HCT116 (cell line): ENCODE data around the gene GOLGA8G.
"Not testable (repeated sequence)": the region's sequence is repeated elsewhere in the genome, so short reads cannot be mapped to it uniquely, and the experiment has no call there.

ENCODE experiments used
- EGR1 ChIP-seq: IDR thresholded peaks from 2 replicates; pipeline ENCODE4 v1.6.1; 2012; ENCODE audit warnings: low read depth
- EZH2 ChIP-seq: fragments of 200-600 bp; sonication (generic); IDR thresholded peaks from 2 replicates; pipeline ENCODE4 v1.6.1; 2017; ENCODE audit warnings: antibody characterized with exemption, mixed run types
- EZH2phosphoT487 ChIP-seq: fragments of 200-600 bp; IDR thresholded peaks from 2 replicates; pipeline ENCODE4 v1.6.1; 2018; ENCODE audit warnings: antibody characterized with exemption, borderline replicate concordance
- JUND ChIP-seq: IDR thresholded peaks from 2 replicates; pipeline ENCODE4 v1.6.1; 2012
- MAX ChIP-seq: IDR thresholded peaks from 2 replicates; pipeline ENCODE4 v1.6.1; 2012
- POLR2A ChIP-seq: IDR thresholded peaks from 2 replicates; pipeline ENCODE4 v1.7.0; 2011; ENCODE audit warnings: borderline replicate concordance; ENCODE audit not compliant: insufficient read depth, insufficient read length; ENCODE audit errors: extremely low read depth
- POLR2AphosphoS5 ChIP-seq: IDR thresholded peaks from 2 replicates; pipeline ENCODE4 v1.6.1; 2011; ENCODE audit warnings: mild to moderate bottlenecking, low read depth, low read length, moderate library complexity
- RAD21 ChIP-seq: IDR thresholded peaks from 2 replicates; pipeline ENCODE4 v1.6.1; 2012; ENCODE audit warnings: low read depth, mild to moderate bottlenecking
- SIN3A ChIP-seq: IDR thresholded peaks from 2 replicates; pipeline ENCODE4 v1.6.1; 2012; ENCODE audit warnings: low read depth
- YY1 ChIP-seq: IDR thresholded peaks from 2 replicates; pipeline ENCODE4 v1.6.1; 2011; ENCODE audit warnings: low read length, low read depth, moderate library complexity, mild to moderate bottlenecking; ENCODE audit not compliant: insufficient replicate concordance; ENCODE audit errors: extremely low read depth
- ZNF274 ChIP-seq: fragments of 200-500 bp; sonication (Bioruptor generic); IDR thresholded peaks from 2 replicates; pipeline ENCODE4 v1.6.1; 2014; ENCODE audit warnings: mild to moderate bottlenecking, low read depth, low read length, inconsistent platforms
- TF ChIP-seq, protein P1 (sequence below), 3 experiments: fragments of 200-600 bp in 1 of 3; sonication (generic) in 1 of 3; IDR thresholded peaks in 2 of 3; conservative IDR thresholded peaks in 1 of 3; 2 replicates each; pipeline ENCODE4 v1.5.1; 2012 to 2017; ENCODE audit warnings: low read depth in 2 of 3, low read length in 2 of 3, antibody characterized with exemption in 1 of 3, borderline replicate concordance in 1 of 3, control low read depth in 1 of 3, mild to moderate bottlenecking in 1 of 3, mixed read lengths in 1 of 3, mixed run types in 1 of 3, moderate library complexity in 1 of 3; ENCODE audit not compliant: insufficient read depth in 1 of 3

DNA sequence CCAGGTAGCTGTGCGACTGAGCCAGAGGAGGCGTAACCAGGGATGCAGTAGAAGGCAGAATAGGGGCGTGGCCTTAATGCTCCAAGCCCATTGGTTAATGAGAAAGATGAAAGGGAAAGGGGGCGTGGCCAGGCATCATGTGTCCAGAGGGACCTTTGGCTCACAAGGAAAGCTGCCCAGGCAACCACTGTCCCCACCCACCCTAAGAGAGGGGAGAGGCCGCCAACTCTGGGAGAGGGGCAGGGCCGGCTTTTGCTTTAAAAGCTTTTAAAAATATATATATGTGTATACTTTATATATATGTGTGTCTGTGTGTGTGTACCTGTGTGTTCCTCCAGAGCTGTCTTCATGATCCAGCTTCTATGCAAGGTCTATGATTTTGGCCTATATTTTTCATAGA, at the start of gene GOLGA8G:
- not testable (repeated sequence) for TF ChIP-seq POLR2AphosphoS5, RAD21, POLR2A, EZH2, JUND, EGR1, YY1, ZNF274, EZH2phosphoT487, SIN3A, MAX
- TF ChIP-seq, protein P1, sequence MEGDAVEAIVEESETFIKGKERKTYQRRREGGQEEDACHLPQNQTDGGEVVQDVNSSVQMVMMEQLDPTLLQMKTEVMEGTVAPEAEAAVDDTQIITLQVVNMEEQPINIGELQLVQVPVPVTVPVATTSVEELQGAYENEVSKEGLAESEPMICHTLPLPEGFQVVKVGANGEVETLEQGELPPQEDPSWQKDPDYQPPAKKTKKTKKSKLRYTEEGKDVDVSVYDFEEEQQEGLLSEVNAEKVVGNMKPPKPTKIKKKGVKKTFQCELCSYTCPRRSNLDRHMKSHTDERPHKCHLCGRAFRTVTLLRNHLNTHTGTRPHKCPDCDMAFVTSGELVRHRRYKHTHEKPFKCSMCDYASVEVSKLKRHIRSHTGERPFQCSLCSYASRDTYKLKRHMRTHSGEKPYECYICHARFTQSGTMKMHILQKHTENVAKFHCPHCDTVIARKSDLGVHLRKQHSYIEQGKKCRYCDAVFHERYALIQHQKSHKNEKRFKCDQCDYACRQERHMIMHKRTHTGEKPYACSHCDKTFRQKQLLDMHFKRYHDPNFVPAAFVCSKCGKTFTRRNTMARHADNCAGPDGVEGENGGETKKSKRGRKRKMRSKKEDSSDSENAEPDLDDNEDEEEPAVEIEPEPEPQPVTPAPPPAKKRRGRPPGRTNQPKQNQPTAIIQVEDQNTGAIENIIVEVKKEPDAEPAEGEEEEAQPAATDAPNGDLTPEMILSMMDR (IDR thresholded peaks at IDR 0.05 in 2 of 3, conservative IDR thresholded peaks at IDR 0.05 in 1 of 3; ENCODE audit: borderline replicate concordance in 1 of 3, insufficient read depth in 1 of 3, low read depth in 2 of 3, low read length in 2 of 3): not testable (repeated sequence)
